Inflammatory macrophage (primary cell): ENCODE data around the gene NGDN.

Source experiments
- DNase-seq, 2 donors: peaks; one replicate each; pipeline ENCODE4 v3.0.0-alpha.2; 2020 to 2022

NGDN gene

DNA sequence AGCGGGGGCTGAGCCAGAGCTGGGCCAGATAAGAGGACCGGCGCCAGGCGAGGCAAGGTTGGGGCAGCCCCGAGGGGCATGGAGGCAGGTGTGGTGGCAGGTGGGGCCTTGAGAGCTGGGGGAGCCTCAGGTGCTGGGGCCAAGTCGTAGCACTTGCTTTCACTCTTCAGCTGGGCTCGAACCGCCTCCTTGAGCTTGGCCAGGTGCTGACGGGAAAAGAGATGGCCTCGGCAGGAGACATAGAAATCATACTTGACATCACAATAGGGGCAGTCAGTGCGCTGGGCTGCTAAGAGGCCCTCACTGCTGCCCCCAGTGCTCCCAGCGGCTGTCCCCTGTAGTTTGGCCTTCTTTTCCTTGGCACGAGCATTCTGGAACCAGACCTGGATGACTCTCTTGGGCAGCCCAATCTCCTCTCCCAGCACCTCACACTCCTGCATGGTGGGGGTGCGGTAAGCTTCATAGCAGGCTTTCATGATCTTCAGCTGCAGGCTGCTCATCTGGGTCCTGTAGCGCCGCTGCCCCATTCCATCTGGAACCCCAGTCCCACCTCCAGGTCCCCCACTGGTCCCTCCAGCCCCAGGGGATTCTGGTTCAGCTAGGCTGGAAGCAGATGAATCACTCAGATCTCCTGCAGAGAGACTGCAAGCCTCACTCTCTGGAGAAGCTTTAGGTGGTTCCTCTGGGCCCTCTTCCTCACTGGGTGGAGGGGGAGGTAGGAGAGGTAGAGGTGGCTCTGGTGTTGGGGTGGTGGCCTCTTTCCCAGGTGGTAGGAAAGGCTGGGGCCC lies 53.9 kb downstream of the NGDN start:
- no peak for DNase-seq

DNA sequence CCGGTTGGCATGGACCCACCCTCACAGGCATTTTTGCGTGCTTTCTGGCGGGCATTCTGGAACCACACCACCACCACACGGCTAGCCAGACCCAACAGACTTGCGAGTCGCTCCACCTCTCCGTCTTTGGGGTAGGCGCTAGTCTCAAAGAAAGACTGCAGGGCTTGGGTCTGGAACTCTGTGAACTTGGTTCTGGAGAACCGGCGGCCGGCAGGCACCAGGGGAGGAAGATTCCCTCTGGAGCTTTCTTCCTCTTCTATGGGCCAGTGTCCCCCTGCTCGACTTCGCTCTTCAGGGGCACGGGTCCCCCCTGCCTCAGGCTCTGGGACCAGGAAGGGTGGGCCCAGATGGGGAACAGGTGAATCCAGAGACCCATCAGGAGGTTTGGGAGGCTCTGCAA lies 55.5 kb downstream of the NGDN start:
- no peak for DNase-seq

DNA sequence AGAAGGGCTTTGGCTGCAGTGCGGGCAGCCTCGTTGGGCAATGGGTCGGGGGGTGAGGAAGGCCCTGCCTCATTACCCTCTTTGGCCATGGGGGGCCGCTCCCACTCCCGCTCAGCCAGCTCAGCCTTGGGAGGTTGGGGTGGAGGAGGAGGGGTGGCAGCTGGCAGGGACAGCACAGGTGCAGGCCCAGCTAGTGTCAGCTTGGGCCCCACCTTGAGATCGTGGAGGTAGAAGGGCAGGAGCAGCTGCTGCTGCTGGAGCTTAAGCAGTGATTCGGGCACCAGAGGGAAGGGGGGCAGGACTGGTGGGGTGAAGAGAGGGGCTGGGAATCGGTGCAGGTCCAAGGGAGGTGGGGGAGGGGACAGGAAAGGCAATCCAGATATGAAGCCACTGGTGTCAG lies 56.1 kb downstream of the NGDN start:
- no peak for DNase-seq
